Activated CD8-positive, alpha-beta T cell treated with anti-CD3 and anti-CD28 coated beads for 36 hours (primary cell): ENCODE data around the gene STXBP2. TPM values are rescaled to one million over a fixed set of nuclear protein-coding genes. Genes with fewer than 3 reads are reported as not detected.

Source experiments
- ATAC-seq: fragments of 200-7000 bp; cut with Tn5 transposase; one replicate; pipeline ENCODE4 v1.10.0; 2021; ENCODE audit warnings: mild to moderate bottlenecking, moderate library complexity
- CTCF ChIA-PET: fragments of 350-600 bp; sonication (Branson Sonifier 250); formaldehyde crosslinking; loops from one replicate; lab custom pipeline; 2021; ENCODE audit warnings: antibody characterized with exemption; lab: Charles Lee
- POLR2A ChIA-PET: fragments of 350-600 bp; sonication (Branson Sonifier 250); formaldehyde crosslinking; loops from one replicate; lab custom pipeline; 2021; ENCODE audit warnings: antibody characterized with exemption; lab: Charles Lee
- DNase-seq: peaks from one replicate; pipeline ENCODE4 v3.0.0-alpha.2; 2020
- H3K27ac Mint-ChIP-seq: one replicate; pipeline ENCODE4 v1.8.0; 2021; ENCODE audit warnings: mild to moderate bottlenecking, mixed read lengths
- H3K27me3 Mint-ChIP-seq: one replicate; pipeline ENCODE4 v1.8.0; 2021; ENCODE audit warnings: mixed read lengths
- H3K36me3 Mint-ChIP-seq: one replicate; pipeline ENCODE4 v1.8.0; 2021; ENCODE audit warnings: low read depth, mixed read lengths
- H3K4me1 Mint-ChIP-seq: one replicate; pipeline ENCODE4 v1.8.0; 2021; ENCODE audit warnings: low read depth, mixed read lengths
- H3K4me3 Mint-ChIP-seq: one replicate; pipeline ENCODE4 v1.8.0; 2021; ENCODE audit warnings: mild to moderate bottlenecking, moderate library complexity, mixed read lengths
- H3K9me3 Mint-ChIP-seq: one replicate; pipeline ENCODE4 v1.8.0; 2021; ENCODE audit warnings: mixed read lengths
- intact Hi-C: fragments of 100-400 bp; cut with micrococcal nuclease; formaldehyde crosslinking; loops from one replicate; pipeline ENCODE4 v1.10.0; 2022
- total RNA-seq, 2 experiments: library from RNA; stranded (reverse); gene quantifications; one replicate each; pipeline ENCODE4 v1.2.3, GENCODE V29; 2021
- TF ChIP-seq, protein P1 (sequence below): fragments of 200-600 bp; IDR thresholded peaks from one replicate; pipeline ENCODE4 v1.8.0; 2022; ENCODE audit warnings: antibody characterized with exemption, mild to moderate bottlenecking

STXBP2 gene
- total RNA-seq, 2 experiments from 2014 or later, result 96.4 to 99.2 TPM

DNA sequence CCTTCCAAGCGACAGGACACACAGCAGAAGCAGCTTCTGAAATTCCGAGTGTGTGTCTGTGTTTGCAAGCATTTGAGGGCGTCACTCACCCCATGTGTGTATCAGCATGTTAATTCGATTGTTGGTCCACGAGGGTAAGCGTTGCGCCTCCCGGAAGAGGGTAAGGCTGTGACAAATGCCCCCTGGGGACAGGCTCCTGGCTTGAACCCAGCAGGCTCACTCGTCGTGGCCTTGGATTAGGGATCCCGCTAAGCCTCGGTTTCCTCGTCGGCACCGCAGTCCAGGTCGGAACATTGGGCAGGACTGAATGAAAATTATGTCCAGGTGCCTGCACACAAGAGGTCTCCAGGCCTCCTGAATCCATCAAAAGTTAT, 606 bp upstream of the STXBP2 start:
- H3K27ac Mint-ChIP-seq, result peak overlapping the region; percentile 88
- no peak for ATAC-seq

DNA sequence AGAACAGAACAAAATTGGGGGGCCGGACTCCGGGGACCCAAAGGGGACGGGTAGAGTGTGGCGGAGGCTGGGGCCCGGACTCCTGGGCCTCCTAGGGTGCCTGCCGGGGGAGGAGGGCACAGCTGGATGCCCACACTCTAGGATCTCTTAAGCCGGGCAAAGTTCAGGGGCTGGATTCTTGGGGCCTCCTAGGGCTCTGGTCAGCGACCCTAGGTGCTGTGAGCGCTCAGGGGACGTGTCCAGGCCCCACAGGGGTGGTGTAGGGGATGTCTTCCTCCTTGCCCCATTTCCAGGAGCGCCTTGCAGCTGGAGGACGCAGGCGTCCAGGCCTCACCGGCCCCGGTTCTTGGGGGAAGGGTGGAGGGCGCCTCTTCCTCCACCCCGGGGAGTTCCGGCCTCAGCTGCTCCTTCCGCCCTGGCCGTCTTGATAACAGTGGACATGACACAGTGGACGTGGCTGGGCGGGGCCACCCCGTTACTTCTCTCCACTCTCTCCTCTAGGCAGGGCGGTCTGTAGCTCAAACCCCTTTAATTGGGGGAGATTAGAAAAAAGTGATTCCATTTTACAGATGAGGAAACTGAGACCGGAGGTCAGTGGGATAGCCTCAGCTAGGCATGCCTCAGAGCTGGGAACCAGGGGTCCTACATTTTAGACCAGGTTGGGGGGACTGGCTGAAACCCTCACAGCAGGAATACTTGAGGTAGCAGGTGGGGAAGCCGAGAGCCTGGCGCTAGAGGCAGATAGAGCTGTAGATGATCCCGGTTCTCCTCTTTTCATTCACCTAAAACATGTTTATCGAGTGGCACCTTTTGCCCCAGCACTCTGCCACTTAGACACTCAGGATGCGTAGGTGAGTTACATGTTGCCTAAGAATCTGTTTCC, 705 bp downstream of the STXBP2 start:
- ChIA-PET CTCF (interaction anchor here (1.0 to 2.5 kb wide), 4 partner anchors 15 to 162 kb away, joined by 4 to 14 read pairs (median 7); partner anchors contain the start of gene TRAPPC5), POLR2A (interaction anchor here (0.6 to 1.9 kb wide), 7 partner anchors 9 to 136 kb away, joined by 3 to 10 read pairs (median 4); partner anchors contain the start of genes PET100, TRAPPC5 and XAB2)
- peaks cover 27% of the 10 kb centered on the region for H3K4me1 Mint-ChIP-seq
- intact Hi-C loops, result no loop called here
- no peaks in the 10 kb centered on the region for H3K27me3 Mint-ChIP-seq
- ATAC-seq (peak; percentile 20), DNase-seq (peak; percentile 22)
- H3K9me3 Mint-ChIP-seq, result peaks cover 6% of the 10 kb centered on the region
- TF ChIP-seq, protein P1, sequence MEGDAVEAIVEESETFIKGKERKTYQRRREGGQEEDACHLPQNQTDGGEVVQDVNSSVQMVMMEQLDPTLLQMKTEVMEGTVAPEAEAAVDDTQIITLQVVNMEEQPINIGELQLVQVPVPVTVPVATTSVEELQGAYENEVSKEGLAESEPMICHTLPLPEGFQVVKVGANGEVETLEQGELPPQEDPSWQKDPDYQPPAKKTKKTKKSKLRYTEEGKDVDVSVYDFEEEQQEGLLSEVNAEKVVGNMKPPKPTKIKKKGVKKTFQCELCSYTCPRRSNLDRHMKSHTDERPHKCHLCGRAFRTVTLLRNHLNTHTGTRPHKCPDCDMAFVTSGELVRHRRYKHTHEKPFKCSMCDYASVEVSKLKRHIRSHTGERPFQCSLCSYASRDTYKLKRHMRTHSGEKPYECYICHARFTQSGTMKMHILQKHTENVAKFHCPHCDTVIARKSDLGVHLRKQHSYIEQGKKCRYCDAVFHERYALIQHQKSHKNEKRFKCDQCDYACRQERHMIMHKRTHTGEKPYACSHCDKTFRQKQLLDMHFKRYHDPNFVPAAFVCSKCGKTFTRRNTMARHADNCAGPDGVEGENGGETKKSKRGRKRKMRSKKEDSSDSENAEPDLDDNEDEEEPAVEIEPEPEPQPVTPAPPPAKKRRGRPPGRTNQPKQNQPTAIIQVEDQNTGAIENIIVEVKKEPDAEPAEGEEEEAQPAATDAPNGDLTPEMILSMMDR, result no peak
- peak overlapping the region; percentile 81 for H3K4me3 Mint-ChIP-seq
- H3K36me3 Mint-ChIP-seq, result peaks cover 12% of the 10 kb centered on the region
- peak overlapping the region; percentile 88 for H3K27ac Mint-ChIP-seq

More for the DNA sequence above, 606 bp upstream of the STXBP2 start:
- Mint-ChIP-seq H3K9me3 (peaks cover 6% of the 10 kb centered on the region), H3K4me3 (peak overlapping the region; percentile 81), H3K36me3 (peaks cover 12% of the 10 kb centered on the region), H3K27me3 (no peaks in the 10 kb centered on the region), H3K4me1 (peaks cover 29% of the 10 kb centered on the region)
- ChIA-PET POLR2A (interaction anchor here (2.9 kb wide), 1 partner anchor 18 kb away, joined by 10 read pairs; no protein-coding TSS in a partner anchor), CTCF (interaction anchor here (2.1 kb wide), 1 partner anchor 17 kb away, joined by 5 read pairs; no protein-coding TSS in a partner anchor)
- TF ChIP-seq, protein P1, result no peak
- DNase-seq, result no peak
- intact Hi-C loops, result no loop called here

DNA sequence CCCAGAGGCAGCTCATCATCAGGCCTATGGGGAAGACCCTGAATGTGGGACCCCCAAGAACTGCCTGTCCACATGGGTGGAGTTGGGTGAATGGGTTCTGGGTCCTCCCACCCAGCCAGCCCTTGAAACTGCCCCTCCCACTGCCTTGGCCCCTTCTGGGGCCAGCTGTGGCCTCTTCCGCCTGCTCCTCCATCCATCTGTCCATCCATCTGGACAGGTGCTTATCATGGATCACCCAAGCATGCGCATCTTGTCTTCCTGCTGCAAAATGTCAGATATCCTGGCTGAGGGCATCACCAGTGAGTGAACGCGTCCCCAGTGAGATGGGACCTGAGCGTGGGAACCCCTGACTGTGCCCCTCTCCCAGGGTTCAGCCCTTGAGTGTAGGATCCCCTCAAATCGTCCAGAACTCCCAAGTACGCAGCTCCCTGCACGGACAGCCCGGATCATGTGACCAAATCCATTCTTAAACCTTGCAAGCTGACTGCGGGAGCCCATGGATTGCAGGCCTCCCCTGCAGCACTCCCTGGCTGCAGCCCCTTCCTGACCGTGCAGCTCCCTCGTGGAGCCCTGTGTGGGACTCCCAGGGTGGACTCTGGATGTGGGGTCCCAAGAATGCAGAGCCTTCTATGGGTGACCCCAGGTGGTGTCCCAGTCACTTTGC, 2.0 kb downstream of the STXBP2 start:
- intact Hi-C loops, result no loop called here

DNA sequence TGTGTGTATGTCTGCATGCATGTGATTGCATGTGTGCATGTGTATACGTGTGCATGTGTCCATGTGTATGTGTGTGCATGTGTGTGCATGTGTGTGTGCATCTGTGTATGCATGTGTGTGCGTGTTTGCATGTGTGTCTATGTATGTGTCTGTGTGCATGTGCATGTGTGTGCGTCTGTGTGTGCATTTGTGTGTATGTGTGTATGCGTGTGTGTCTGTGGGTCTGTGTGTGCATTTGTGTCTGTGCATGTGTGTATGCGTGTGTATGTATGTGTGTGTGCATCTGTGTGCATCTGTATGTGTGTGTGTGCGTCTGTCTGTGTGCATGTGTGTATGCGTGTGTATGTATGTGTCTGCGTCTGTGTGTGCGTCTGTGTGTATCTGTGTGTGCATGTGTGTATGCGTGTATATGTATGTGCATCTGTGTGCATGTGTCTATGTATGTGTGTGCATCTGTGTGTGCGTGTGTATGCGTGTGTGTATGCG, 3.0 kb downstream of the STXBP2 start:
- POLR2A ChIA-PET, result no interaction called here

More for the DNA sequence above, 2.0 kb downstream of the STXBP2 start:
- ChIA-PET POLR2A (interaction anchor here (1.9 kb wide), 2 partner anchors 10 kb away, joined by 8 to 10 read pairs; partner anchors contain the start of genes PET100 and XAB2), CTCF (interaction anchor here (0.6 to 2.5 kb wide), 4 partner anchors 9 to 71 kb away, joined by 3 to 14 read pairs (median 6); partner anchors contain the start of genes PET100, TRAPPC5 and XAB2)
- DNase-seq (no peak), ATAC-seq (no peak)
- TF ChIP-seq, protein P1, result no peak
- peak overlapping the region; percentile 21 for H3K4me3 Mint-ChIP-seq
- H3K27me3 Mint-ChIP-seq, result no peaks in the 10 kb centered on the region
- peaks cover 6% of the 10 kb centered on the region for H3K9me3 Mint-ChIP-seq
- peaks cover 29% of the 10 kb centered on the region for H3K4me1 Mint-ChIP-seq
- peaks cover 12% of the 10 kb centered on the region for H3K36me3 Mint-ChIP-seq
- no peak overlapping the region for H3K27ac Mint-ChIP-seq

More for the DNA sequence above, 3.0 kb downstream of the STXBP2 start:
- TF ChIP-seq, protein P1, result no peak
- no peak for ATAC-seq
- H3K27me3 Mint-ChIP-seq, result no peaks in the 10 kb centered on the region
- CTCF ChIA-PET, result interaction anchor here (0.6 kb wide), 1 partner anchor 17 kb away, joined by 3 read pairs; no protein-coding TSS in a partner anchor
- no peak for DNase-seq
- H3K4me1 Mint-ChIP-seq, result peaks cover 29% of the 10 kb centered on the region
- no peak overlapping the region for H3K4me3 Mint-ChIP-seq
- H3K9me3 Mint-ChIP-seq, result peaks cover 6% of the 10 kb centered on the region
- no peak overlapping the region for H3K27ac Mint-ChIP-seq
- H3K36me3 Mint-ChIP-seq, result peaks cover 14% of the 10 kb centered on the region
- intact Hi-C loops, result no loop called here
